ENCODE results near the gene CEACAM8.
"Not testable (repeated sequence)": the region's sequence is repeated elsewhere in the genome, so short reads cannot be mapped to it uniquely, and the experiment has no call there.

CEACAM8 gene

DNA sequence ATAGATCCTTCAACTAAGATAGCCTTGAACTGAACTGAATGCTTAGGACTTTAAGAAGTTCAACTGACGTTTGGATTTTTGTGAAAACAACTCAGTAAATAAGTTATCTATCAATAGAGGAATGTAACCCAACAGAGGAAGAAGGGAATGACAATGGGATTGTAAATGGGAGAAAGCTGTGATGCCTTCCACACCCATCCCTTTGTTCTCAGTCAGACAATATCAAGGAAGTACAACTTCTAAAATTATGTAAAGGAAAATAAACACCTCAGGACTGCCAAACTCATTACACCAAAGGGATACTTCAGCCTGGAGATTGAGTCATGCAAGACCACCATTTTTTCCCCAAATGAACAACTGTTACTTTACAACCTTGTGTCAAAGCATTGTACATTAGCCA is 21.1 kb downstream of the CEACAM8 start:
- DNase-seq (ENCODE audit: low spot score) = no peak

DNA sequence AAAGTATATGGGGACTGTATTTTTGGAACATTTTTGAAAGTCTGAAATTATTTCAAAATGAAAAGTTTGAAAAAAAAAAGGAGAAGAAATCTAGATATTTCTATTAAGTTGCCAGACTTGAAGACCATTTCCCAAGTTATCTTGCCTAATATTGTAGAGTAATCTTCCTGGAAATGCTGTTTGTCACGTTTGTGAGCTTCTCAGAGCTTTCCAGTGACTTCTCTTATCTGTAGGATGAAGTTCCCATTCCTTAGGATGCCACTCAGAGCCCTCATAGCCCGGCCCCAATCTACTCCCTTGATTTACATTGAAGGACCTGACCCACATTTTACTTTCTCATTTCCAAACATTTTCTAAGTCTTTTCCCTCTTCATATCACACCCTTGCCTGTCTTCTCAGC is 23.6 kb downstream of the CEACAM8 start:
- no peak for DNase-seq (ENCODE audit: low spot score)

DNA sequence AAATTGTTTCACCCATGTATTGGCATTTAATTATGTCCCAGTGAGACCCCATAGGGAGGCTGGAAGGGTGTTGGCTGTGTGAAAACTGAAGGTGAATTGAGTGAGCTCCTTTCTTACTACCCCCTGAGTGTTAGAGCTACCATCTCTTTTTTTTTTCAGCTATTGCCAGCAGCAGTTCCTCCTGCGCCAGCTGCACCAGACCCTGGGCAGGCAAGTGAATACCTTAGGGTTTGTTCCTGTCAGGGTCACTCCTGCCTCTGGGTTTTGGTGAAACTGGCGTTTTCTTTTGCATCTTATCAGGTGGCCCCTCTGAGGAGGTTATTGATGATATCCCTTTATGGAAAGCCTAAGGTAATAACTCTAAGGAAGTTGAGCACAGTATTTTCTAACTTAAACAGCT is 25.5 kb downstream of the CEACAM8 start:
- DNase-seq (ENCODE audit: low spot score) = no peak

DNA sequence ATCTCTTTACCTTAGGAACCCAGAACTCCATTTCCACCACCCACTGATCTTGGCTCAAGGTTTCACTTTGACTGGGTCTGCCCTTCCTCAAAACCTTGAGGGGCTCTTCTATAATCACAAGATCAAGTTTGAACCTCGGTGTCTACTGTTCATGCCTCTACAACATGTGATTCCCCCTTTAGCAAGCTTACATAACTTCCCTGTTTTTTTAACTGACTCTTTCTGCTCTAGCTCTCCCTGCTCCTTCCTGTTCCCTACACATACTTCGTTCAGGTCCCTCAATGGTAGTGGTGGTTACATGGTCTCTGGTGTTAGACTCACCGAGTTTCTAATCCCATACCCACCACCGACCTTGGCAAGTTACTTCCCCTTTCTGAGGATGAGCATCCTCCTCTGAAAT is 26.7 kb downstream of the CEACAM8 start:
- DNase-seq (ENCODE audit: low spot score) = no peak

DNA sequence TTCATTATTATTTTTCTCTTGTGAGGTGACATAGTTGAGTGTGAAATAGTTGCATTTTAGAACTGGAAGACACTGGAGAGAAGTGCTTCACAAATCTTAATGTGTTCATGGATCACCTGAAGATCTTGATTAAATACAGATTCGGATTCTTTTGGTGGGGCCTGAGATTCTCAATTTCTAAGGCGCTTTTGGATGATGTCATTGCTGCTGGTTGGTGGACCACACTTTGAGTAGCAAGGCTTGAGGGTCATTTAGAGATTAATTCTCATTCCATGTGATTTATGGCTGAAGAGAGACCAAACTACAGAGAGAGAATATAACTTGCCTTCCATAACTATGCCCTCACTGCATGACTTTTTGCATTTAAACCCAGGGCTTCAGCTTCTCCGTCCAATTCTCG is 27.2 kb downstream of the CEACAM8 start:
- DNase-seq (ENCODE audit: low spot score) = no peak

DNA sequence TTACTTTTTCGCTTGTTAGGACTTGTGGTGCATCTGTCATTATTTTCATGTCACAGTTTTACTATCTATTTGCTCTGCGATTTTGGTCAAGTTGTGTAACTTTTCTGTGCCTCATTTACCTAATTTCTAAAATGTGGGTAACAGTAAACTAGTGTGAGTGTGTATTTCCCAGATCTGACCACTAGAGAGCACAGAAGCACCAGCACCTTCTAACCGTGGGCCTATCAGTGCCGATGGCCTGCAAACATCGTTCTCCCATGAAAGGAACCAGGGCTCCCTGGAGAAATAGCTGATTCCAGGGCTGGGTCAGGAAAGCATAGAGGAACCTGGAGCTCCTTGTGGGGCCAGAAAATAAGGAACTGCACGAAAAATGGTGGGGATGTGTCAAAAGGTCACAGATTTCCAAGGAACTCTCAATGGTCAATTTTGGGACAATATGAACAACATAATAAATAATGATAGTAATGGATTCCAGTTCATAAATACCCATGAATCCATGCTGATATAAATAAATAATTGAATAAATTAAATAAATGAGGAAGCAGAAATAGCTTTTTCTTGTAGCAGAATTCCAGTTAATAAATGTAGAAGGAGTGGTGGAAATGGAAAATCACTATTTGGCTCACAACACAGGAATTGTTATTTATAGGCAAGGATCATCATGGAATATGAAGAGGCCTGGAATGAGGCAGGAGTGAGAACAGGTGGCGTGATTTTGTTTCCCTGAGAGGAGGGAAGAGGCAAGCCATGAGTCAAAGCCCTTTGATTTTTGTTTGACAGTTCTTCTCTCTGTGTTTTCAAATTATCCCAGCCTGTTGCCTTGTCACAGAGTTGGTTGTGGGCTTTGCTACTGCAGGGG is 31.1 kb downstream of the CEACAM8 start:
- peak; percentile 36 for DNase-seq (ENCODE audit: low spot score)

DNA sequence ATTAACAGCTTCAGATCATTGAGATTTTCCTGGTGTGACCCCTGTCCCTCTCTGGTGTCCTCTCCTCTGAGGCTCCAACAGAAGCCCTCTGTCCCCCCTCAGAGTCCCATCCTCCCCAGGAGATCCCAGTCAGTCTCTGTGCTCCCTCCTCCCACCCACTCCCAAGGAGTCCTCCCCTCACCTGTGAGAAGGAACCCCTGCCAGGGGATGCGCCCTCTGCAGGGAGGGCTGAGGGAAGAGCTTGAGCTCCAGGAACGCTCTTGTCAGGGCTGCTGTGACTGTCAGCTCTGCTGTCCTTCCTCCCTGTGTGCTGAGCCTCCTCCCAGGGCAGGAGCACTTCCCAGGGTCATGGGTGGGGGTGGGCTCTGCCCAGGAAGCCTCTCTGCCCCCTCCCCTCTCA is 33.2 kb downstream of the CEACAM8 start:
- no peak for DNase-seq (ENCODE audit: low spot score)

DNA sequence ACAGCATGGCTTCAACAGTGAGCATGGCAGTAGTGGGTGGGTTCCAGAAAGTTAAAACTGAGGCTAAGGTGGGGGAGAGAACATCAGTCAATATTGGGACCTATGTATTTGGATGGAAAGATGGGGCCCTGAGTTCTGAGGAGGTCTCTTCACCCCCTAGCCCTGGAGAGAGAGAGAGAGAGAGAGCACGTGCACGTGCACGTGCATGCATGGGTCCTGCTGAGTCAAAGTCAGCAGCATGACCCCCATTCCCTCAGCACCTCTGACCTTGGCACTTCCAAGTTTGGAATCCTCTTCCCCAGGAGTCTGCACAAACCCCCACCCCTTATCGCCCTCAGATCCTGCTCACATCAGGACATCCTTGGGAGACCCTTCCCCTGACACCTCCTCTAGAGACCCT is 34.0 kb downstream of the CEACAM8 start:
- no peak for DNase-seq (ENCODE audit: low spot score)

DNA sequence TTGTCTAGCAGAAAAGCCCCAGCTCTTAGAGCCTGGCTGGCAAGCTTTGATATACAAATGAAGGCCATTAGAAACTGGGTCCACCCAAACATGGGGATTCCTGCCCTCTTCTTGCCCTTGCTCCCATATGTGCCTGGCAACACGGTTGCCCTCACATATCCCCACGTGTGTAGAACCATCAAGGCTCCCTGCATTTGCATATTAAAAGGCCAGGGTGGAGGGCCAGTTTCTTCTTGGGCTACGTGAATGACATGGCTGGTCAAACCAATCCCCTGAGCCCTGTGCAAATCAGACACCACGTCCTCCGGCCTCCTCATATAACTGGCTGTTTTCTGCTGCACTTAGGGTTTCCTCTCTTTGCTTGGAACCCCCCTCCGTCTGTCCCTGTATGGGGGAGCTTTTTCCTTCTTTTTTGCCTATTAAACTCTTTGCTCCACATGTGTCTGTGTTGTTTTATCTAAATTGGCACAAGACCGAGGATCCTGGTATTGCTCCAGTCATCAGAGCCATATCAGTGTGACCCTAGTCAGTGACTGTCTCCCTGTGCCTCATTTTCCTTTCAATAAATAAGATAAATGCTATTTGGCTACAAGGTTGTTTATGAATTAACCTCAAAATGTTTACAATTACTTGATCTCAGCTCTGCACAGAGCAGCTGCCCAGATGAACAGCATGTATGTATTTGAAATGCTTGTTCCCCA is 36.1 kb downstream of the CEACAM8 start:
- DNase-seq (ENCODE audit: low spot score) = no peak

DNA sequence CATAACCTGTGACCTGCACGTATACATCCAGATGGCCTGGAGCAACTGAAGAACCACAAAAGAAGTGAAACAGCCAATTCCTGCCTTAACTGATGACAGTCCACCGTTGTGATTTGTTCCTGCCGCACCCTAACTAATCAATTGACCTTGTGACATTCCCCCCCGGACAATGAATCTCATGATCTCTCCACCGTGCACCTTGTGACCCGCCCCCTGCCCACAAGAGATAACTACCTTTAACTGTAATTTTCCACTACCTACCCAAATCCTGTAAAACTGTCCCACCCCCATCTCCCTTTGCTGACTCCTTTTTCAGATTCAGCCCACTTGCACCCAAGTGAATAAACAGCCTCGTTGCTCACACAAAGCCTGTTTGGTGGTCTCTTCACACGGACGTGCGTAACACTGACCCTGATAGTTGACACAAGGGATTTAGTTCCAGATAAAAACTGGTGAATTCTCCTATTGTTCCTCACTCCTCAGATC is 37.3 kb downstream of the CEACAM8 start:
- DNase-seq (ENCODE audit: low spot score) = not testable (repeated sequence)

DNA sequence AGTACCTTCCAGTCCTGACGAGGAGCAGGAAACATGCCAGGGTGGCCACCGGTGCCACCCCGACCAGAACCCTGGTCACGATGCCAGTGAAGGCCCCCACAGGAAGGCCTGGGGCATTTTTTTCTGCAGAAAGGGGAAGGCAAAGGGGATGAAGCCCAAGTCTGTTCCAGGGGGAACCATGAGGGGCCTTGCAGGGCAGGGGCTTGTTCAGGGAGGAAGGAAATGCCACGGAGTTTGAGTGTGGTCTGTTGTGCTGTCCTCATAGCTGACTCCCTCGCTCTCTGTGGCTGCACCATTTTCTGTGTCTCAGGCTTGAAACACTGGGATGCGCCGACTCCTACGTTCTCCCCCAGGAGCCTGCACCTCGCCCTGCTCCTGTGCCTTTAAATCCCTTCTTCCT is 38.9 kb downstream of the CEACAM8 start:
- DNase-seq (ENCODE audit: low spot score) = no peak

DNA sequence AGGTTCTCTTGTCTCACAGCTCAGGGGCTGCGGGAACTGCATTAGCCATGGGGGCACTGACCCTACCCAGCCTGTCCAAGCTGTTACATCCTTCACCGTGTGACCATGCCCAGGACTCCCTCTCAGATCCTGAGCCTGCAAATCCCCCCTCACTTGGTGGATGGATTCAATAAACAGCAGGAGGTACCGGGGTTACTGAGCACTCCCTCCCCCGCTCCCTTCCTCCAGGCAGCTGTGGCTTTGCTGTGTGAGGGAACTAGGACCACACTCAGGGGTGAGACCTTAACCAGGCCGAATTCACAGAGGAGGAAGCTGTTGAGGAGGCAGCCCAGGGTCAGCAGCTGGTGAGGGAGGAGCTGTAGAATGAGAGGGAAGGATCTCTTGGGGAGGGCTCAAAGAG is 39.4 kb downstream of the CEACAM8 start:
- DNase-seq (ENCODE audit: low spot score) = no peak

DNA sequence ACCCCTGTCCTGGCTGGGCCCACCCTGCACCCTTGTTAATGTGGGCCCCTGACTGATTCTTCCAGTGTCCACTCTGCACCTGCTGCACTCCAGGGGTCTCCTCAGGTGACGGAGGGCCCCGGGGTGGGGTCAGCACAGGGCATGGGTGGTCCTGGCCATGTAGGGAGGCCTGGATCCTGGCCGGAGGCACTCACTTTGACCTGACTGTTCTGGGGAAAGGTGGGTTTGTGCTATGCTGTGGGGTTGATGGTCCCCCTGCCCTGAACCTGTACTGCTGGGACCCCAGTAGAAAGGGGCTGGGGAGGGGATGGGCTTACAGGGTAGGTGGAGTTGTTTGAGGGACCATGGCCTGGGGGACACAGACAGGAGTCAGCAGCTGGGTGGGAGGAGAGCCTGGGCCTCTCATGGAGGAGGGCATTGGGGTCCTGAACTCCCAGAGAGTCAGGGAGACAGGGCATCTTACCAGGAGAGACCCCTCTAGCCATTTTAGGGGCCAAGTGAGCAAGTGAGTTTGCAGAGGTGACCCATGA is 40.6 kb downstream of the CEACAM8 start:
- no peak for DNase-seq (ENCODE audit: low spot score)

DNA sequence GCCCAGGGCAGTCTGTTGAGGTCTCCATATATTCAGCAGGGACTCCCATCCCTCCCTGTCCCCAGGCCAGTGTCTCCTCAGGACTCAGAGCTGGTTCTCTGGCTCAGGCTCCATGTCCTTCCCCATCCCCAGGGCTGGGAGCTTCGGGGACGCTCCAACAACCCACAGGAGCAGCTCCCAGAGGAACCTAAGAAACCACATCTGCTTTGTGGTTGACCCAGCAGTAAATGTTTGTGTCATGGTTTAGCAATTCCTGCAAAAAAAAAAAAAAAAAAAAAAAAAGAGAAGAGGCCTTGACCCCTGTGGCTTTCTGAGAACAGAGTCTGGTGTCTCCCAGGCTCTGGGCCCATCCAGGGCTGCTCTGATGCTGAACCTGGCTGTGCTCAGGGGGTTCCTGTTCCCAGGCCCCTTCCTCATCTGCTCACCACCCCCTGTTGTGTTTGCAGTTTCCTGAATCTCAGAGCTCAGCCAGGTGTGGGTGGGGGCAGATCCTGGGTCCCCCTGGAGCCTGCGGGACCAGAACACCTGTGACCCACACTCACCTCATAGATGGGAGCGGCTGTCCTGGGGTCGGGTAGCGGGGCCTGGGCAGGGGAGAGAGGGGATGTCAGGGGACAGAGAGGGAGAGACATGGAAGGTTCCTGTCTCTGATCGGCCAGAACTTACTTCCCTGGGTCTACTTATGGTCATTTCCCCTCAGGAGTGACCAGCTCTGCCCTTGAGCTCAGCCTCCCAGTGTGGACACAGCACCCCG is 41.3 kb downstream of the CEACAM8 start:
- no peak for DNase-seq (ENCODE audit: low spot score)

DNA sequence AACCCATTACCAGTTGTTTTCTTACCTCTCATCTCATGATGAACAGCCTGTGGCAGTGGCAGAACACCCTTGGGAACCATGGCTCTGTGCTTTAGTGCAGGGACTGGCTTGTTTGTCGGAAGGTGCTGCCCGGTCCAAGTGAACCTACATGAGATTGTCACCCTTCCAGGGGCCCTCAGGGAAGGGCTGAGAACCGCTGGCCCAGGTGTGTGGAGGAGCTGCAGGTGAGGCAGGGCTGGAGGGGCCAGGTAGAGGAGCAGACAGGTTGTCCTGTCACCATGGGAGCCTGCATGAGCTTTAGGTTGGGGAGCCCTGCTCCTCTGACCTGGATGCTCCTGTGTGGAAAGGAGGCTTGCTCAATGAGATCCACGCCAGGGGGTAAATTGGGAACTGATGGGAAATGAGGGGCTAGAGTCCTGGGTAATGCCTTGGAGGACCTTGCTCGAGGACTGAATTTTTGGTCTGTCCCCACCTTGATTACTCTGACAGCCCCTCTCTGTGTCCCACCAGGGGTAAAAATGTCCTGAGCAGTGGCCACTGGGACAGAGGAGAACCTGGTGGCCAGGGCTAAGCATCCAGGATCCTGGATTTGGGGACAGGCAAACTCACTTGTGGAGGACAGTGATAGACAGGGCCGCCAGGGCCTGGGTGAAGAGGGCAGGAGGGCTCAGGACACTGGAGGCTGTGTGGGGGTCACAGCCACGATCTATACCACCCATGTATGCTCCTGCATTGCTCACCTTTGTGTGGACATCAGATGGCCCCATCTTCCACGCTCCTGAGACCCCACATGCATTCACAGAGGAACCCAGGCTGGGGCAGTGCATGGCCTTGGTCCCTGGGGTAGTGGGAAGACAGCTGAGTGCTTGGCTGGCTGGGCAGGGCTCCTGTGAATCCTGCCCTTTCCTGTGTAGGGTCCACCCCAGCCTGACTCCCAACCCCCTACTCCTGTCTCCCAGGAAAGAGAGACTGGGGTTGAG is 42.3 kb downstream of the CEACAM8 start:
- DNase-seq (ENCODE audit: low spot score) = no peak

DNA sequence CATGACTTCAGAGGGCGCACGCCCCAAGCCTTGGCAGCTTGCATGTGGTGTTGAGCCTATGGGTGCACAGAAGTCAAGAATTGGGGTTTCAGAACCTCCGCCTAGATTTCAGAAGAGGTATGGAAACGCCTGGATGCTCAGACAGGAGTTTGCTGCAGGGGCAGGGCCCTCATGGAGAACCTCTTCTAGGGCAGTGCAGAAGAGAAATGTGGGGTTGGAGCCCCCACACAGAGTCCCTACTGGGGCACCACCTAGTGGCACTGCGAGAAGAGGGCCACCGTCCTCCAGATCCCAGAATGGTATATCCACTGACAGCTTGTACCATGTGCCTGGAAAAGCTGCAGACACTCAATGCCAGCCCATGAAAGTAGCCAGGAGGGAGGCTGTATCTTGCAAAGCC is 44.2 kb downstream of the CEACAM8 start:
- DNase-seq (ENCODE audit: low spot score) = not testable (repeated sequence)

DNA sequence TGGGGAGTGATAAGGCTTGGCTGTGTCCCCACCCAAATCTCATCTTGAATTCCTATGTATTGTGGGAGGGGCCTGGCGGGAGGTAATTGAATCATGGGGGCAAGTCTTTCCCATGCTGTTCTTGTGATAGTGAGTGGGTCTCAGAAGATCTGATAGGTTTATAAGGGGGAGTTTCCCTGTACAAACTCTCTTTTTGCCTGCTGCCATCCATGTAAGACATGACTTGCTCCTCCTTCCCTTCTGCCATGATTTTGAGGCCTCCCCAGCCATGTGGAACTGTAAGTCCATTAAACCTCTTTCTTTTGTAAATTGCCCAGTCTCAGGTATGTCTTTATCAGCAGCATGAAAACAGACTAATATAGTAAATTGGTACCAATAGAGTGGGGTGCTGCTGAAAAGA is 45.7 kb downstream of the CEACAM8 start:
- not testable (repeated sequence) for DNase-seq (ENCODE audit: low spot score)

DNA sequence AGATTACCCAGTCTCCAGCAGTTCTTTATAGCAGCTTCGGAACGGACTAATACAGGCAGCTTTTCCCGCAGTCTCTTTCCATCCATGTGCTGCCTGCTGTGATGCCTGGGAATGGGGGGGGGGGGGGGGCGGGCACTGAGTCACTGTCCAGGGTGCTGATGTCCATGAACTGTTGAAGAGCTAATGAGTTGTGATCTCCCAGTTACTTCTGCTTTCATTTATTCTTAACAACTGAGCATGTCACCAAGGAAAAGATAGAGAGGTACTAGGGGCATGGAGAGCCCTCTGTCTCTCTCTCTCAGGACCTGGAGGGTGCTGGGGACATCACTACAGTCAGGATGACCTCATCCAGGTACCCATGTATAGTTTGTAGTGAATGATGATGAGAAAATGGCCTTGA is 46.2 kb downstream of the CEACAM8 start:
- DNase-seq (ENCODE audit: low spot score) = no peak

DNA sequence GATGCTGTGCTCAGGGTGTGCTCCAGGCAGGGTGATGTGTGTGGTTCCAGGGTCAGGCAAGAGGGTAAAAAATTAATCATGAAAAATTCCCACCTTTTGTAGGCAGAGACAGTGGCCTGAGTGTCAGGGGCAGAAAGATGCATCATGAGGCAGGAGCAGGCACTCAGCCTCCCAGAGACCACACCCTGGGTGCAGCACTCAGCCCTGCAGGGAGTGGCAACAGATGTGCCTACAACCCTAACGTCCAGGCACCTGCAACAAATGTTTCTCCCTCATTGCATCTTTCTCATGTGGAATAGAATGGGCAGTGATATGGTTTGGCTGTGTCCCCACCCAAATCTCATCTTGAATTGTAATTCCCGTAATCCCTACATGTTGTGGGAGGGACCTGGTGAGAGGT is 46.8 kb downstream of the CEACAM8 start:
- no peak for DNase-seq (ENCODE audit: low spot score)

DNA sequence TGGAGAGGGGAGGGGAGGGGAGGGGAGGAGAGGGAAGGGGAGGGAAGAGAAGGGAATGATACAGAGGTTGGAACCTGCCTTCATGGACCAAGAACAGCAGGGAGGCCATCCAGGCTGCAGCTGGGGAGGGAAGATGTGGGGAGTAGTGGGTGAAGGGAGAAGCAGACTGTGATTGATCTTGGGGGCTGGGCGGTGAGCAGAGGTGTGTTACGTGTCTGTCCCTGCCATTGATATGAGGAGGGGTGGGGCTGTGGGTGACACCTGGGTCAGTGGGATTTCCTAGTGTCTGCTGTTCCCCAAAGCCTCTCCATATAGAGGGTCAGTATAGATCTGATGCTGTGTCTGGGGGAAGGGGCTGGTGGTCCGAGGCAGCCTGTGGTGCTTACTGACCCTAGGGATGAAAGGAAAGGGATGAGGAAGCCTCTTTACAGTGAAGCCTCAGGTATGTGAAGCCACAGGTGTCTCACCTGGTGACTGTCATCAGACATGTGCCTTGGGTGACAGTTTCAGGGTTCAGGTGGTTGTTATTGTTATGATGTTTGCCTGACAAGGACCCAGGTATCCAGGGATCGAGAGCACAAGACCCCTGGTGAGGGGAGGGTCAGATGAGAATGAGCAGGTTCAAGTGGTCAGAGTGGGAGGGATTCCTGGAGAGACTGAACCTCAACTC is 47.8 kb downstream of the CEACAM8 start:
- DNase-seq (ENCODE audit: low spot score) = no peak

DNA sequence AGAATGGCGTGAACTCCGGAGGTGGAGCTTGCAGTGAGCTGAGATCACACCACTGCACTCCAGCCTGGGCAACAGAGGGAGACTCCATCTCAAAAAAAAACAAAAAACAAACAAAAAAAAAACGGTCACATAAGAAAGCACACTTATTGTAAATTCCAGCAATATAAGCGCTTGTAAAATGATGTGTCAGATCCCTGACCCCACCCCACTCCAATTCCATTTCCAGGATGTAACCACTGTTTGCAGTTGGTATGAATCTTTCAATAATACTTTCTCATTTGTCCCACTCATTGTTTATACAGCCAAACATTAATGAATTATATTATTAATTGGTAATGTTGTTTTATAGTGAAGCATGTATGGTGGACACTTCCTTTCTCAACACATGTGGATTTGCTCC is 50.6 kb downstream of the CEACAM8 start:
- no peak for DNase-seq (ENCODE audit: low spot score)
